ENCODE data around the gene CDH18.

Gene CDH18

DNA sequence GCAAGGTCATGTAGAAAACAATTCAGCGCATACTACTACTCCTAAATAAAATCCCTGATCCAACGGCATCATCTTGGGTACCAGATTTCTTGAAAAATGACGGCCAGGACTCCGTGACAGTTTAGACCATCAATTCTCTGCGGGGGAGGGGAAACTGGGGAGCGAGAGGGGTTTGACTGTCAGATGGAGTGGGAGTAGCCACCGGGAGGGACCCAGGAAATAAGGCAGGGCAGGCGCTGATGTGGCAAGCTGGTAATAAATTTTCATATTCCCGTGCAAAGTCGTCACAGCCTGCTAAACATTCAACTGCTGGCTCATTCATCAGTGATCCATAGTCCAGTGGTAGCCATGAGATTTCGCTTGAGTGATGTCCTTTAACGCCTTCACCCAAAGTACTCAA, 457 bp upstream of the CDH18 start:
- Histone ChIP-seq H3K27me3 (ENCODE audit: control insufficient read depth, insufficient read depth, low read length) (peaks cover 7% of the 10 kb centered on the region), H3K4me1 (ENCODE audit: control insufficient read depth, insufficient read depth, low read length) (no peaks in the 10 kb centered on the region), H3K4me3 (ENCODE audit: low read length) (peak overlapping the region; percentile 68), H3K9me3 (replicated peaks; ENCODE audit: low read length) (no peaks in the 10 kb centered on the region), H3K36me3 (ENCODE audit: insufficient read depth, low read length) (no peaks in the 10 kb centered on the region), H3K4me2 (ENCODE audit: low read length) (peak overlapping the region; percentile 90), H3K9ac (ENCODE audit: low read depth, low read length) (no peak overlapping the region)

DNA sequence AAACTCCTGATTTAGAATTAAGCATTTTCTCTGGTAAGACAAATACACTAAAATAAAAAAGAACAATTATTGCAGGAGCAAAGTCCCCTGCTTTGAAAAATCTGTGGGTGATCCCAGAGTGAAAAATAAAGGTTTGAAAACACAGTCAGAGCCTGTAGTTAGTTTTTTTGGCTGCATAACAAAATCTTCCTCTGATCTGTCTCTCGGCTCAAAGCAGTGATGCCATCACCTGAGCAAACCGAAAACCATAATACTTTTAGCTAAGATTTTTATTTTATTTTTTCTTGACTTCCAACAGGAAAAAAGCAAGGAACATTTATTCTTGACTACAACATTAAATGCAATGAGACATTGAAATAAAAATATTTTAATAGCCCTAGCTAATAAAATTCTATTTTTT, 1.2 kb downstream of the CDH18 start:
- Histone ChIP-seq H3K9ac (ENCODE audit: low read depth, low read length) (no peak overlapping the region), H3K9me3 (replicated peaks; ENCODE audit: low read length) (no peaks in the 10 kb centered on the region), H3K36me3 (ENCODE audit: insufficient read depth, low read length) (no peaks in the 10 kb centered on the region), H3K4me2 (ENCODE audit: low read length) (peak overlapping the region; percentile 90), H3K4me3 (ENCODE audit: low read length) (no peak overlapping the region), H3K27me3 (ENCODE audit: control insufficient read depth, insufficient read depth, low read length) (peaks cover 7% of the 10 kb centered on the region), H3K4me1 (ENCODE audit: control insufficient read depth, insufficient read depth, low read length) (no peaks in the 10 kb centered on the region)

DNA sequence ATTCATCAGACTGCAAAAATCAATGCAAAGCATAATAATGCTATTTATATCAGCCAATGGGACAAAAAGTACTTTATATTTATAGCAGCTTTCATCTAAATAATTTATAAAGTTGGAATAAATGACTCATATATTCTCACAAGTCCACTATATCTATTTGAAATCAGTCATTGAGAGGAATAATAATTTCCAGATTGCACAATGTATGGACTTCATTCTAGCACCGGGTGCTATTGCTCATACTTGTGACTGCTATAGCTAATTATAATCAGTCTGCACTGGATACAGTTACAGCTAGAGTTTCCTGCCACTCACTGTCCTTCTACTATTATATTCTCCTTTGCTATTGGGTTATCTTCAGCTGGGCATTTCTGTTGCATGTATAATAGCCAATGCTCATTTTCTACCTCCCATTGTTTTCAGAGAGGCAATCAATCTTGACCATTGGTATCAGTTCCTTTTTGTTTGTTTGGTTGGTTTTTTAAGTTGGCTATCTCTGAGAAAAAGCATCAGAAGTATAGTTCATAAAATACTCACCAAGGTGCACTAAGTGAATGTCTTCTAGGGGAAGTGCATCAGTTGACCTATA, 1.9 kb downstream of the CDH18 start:
- H3K36me3 ChIP-seq (ENCODE audit: insufficient read depth, low read length), result no peaks in the 10 kb centered on the region
- no peak overlapping the region for H3K9ac ChIP-seq (ENCODE audit: low read depth, low read length)
- H3K4me1 ChIP-seq (ENCODE audit: control insufficient read depth, insufficient read depth, low read length), result no peaks in the 10 kb centered on the region
- no peak overlapping the region for H3K4me2 ChIP-seq (ENCODE audit: low read length)
- no peak overlapping the region for H3K4me3 ChIP-seq (ENCODE audit: low read length)
- peaks cover 7% of the 10 kb centered on the region for H3K27me3 ChIP-seq (ENCODE audit: control insufficient read depth, insufficient read depth, low read length)
- no peaks in the 10 kb centered on the region for H3K9me3 ChIP-seq (replicated peaks; ENCODE audit: low read length)

DNA sequence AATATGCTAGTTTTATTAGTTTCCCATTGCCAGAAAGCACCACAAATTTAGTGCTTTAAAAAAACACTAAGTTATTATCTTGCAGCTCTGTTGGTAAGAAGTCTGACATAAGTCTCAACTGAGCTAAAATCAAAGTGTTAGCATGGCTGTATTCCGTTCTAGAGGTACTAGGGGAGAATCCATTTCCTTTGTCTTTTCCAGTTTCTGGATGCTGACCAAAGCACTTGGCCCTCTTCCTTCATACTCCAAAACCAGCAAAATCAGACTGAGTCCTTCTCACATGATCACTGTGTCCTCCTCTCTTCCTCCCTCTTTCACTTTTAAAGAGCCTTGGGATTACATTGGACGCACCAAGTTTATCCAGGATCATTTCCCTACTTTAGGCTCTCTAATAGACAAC, 9.5 kb downstream of the CDH18 start:
- no peaks in the 10 kb centered on the region for H3K27me3 ChIP-seq (ENCODE audit: control insufficient read depth, insufficient read depth, low read length)
- no peaks in the 10 kb centered on the region for H3K4me1 ChIP-seq (ENCODE audit: control insufficient read depth, insufficient read depth, low read length)
- no peaks in the 10 kb centered on the region for H3K36me3 ChIP-seq (ENCODE audit: insufficient read depth, low read length)
- H3K4me2 ChIP-seq (ENCODE audit: low read length), result no peak overlapping the region
- no peak overlapping the region for H3K4me3 ChIP-seq (ENCODE audit: low read length)
- H3K9me3 ChIP-seq (replicated peaks; ENCODE audit: low read length), result no peaks in the 10 kb centered on the region
- H3K9ac ChIP-seq (ENCODE audit: low read depth, low read length), result no peak overlapping the region

DNA sequence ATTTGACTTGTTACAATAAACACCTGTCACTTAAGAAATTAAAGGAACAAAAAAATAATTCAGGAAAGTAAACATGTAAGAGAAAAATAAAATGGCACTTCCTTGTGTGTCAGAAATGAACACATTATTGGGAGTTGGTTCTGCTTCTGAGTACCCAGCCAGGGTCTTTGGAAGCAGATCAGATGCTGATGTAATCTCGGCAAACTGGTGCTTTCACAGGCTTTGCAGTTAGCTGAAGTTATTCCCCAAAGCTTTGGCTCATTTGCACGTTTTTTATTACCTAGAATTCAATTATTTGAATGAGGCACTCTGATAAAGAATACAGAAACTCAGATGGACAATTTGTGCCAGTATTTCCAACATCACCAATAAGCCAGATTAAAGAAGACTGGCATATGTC, 10.9 kb downstream of the CDH18 start:
- no peak overlapping the region for H3K9ac ChIP-seq (ENCODE audit: low read depth, low read length)
- H3K27me3 ChIP-seq (ENCODE audit: control insufficient read depth, insufficient read depth, low read length), result no peaks in the 10 kb centered on the region
- no peak overlapping the region for H3K4me2 ChIP-seq (ENCODE audit: low read length)
- no peaks in the 10 kb centered on the region for H3K4me1 ChIP-seq (ENCODE audit: control insufficient read depth, insufficient read depth, low read length)
- no peaks in the 10 kb centered on the region for H3K36me3 ChIP-seq (ENCODE audit: insufficient read depth, low read length)
- H3K9me3 ChIP-seq (replicated peaks; ENCODE audit: low read length), result no peaks in the 10 kb centered on the region
- no peak overlapping the region for H3K4me3 ChIP-seq (ENCODE audit: low read length)

DNA sequence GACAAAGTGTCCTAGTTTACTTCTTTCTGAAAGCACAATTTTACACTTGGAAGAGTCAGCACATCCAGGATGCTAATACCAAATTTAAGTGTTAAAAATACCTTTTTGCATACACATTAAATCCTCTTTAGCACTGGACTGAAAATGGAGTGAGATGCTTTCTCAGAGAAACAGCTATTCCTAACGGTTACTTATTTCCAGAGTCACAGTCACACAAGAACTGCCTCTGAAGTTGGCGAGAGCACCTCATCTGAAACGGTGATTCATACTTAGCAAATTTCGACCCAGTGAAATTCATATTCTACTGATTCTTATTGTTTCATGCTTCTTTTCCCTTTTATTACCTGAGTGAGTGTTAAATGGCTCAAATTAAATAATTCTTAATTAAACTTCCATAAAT, 12.2 kb downstream of the CDH18 start:
- Histone ChIP-seq H3K9me3 (replicated peaks; ENCODE audit: low read length) (no peaks in the 10 kb centered on the region), H3K36me3 (ENCODE audit: insufficient read depth, low read length) (no peaks in the 10 kb centered on the region), H3K4me1 (ENCODE audit: control insufficient read depth, insufficient read depth, low read length) (no peaks in the 10 kb centered on the region), H3K4me2 (ENCODE audit: low read length) (no peak overlapping the region), H3K4me3 (ENCODE audit: low read length) (no peak overlapping the region), H3K27me3 (ENCODE audit: control insufficient read depth, insufficient read depth, low read length) (no peaks in the 10 kb centered on the region), H3K9ac (ENCODE audit: low read depth, low read length) (no peak overlapping the region)

DNA sequence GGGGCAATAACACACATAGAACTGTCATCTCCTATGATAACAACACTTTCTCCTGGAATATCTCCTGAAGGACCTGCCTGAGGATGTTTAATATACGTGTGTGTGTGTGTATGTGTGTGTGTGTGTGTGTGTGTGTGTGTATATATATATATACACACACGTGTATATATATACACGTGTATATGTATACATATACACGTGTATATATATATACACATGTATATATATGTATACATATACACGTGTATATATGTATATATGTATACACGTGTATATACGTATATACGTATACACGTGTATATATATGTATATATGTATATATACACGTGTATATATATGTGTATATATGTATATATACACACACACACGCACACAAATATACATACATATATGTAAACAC, 27.5 kb downstream of the CDH18 start:
- Histone ChIP-seq H3K27me3 (ENCODE audit: control insufficient read depth, insufficient read depth, low read length) (no peaks in the 10 kb centered on the region), H3K4me3 (ENCODE audit: low read length) (no peak overlapping the region), H3K9ac (ENCODE audit: low read depth, low read length) (no peak overlapping the region), H3K36me3 (ENCODE audit: insufficient read depth, low read length) (no peaks in the 10 kb centered on the region), H3K4me2 (ENCODE audit: low read length) (no peak overlapping the region), H3K9me3 (replicated peaks; ENCODE audit: low read length) (no peaks in the 10 kb centered on the region), H3K4me1 (ENCODE audit: control insufficient read depth, insufficient read depth, low read length) (no peaks in the 10 kb centered on the region)

DNA sequence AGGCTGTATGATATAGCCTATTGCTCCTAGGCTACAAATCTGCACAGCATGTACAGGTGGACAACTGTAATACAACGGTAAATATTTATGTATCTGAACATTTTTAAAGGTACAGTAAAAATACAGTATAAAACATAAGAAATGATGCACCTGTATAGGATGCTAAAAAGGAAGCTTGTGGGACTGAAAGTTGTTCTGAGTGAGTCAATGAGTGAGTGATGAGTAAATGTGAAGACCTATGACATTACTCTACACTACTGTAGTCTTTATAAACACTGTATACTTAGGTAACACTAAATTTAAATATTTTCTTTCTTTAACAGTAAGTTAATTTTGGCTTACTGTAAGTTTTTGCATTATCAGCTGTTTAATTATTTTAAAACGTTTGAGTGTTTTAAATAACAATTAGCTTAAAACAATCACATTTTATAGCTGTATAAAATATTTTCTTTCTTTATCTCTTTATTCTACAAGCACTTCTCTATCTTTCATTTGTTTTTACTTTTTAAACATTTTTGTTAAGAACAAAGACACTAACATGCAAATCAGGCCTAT, 28.1 kb downstream of the CDH18 start:
- Histone ChIP-seq H3K36me3 (ENCODE audit: insufficient read depth, low read length) (no peaks in the 10 kb centered on the region), H3K27me3 (ENCODE audit: control insufficient read depth, insufficient read depth, low read length) (no peaks in the 10 kb centered on the region), H3K4me3 (ENCODE audit: low read length) (no peak overlapping the region), H3K4me2 (ENCODE audit: low read length) (no peak overlapping the region), H3K9me3 (replicated peaks; ENCODE audit: low read length) (no peaks in the 10 kb centered on the region), H3K4me1 (ENCODE audit: control insufficient read depth, insufficient read depth, low read length) (no peaks in the 10 kb centered on the region), H3K9ac (ENCODE audit: low read depth, low read length) (no peak overlapping the region)

DNA sequence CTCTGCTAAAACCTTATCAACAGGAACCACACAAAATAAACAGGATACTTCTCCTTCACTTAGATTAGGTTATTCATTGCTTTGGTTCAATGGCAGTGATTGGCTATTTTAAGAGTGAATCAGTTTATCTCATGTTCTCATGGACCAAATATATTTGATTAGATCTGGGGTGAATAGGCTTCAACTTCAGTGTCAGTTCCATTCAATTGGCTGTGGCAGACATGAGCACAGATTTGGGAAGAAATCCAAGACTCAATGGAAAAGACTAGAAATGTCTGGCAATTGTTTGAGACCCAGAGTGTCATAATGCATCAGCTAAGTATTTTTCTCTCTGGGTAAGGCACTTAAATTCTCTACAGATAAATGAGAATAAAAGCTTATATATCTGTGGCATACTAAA, 37.1 kb downstream of the CDH18 start:
- Histone ChIP-seq H3K27me3 (ENCODE audit: control insufficient read depth, insufficient read depth, low read length) (no peaks in the 10 kb centered on the region), H3K36me3 (ENCODE audit: insufficient read depth, low read length) (no peaks in the 10 kb centered on the region), H3K4me1 (ENCODE audit: control insufficient read depth, insufficient read depth, low read length) (no peaks in the 10 kb centered on the region), H3K4me3 (ENCODE audit: low read length) (no peak overlapping the region), H3K9ac (ENCODE audit: low read depth, low read length) (no peak overlapping the region), H3K9me3 (replicated peaks; ENCODE audit: low read length) (no peaks in the 10 kb centered on the region), H3K4me2 (ENCODE audit: low read length) (no peak overlapping the region)

DNA sequence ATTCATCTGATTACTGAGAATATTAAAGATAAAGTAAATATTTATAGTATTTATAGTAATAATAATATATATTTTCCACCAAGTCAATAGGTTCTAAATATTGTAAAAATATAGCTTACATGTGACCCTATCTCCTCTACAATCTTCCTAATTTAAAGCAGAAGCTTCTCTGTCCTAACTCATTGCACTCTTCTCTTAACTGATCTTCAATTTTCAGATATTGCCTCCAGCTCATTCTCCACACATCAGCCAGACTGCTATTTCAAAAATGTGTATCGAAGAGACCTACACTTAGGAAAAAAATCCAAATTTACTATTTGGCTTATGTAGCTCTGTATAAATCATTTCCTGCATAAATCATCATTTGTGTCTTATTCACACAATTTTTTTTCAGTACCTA, 47.8 kb downstream of the CDH18 start:
- Histone ChIP-seq H3K4me1 (ENCODE audit: control insufficient read depth, insufficient read depth, low read length) (no peaks in the 10 kb centered on the region), H3K9me3 (replicated peaks; ENCODE audit: low read length) (no peaks in the 10 kb centered on the region), H3K9ac (ENCODE audit: low read depth, low read length) (no peak overlapping the region), H3K4me3 (ENCODE audit: low read length) (no peak overlapping the region), H3K27me3 (ENCODE audit: control insufficient read depth, insufficient read depth, low read length) (no peaks in the 10 kb centered on the region), H3K36me3 (ENCODE audit: insufficient read depth, low read length) (no peaks in the 10 kb centered on the region), H3K4me2 (ENCODE audit: low read length) (no peak overlapping the region)

DNA sequence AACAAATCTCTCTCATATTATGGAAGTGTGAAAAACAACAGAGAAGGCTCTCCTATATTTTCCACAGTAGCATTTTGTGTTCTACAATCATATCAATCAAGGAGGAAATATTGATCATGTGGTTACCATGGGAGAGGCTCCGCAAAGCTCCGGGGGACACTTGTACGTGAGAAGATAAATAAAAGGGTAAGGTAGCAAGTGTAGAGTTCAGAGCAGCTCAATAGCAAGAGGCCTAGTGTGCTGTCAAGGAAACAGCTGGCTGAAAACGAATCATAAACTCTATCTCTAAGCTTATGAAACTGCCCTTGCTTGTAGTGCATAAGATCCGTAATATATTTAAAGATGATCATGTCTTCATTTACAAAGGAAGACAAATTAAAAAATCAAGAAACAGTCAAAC, 57.5 kb downstream of the CDH18 start:
- Histone ChIP-seq H3K36me3 (ENCODE audit: insufficient read depth, low read length) (no peaks in the 10 kb centered on the region), H3K9me3 (replicated peaks; ENCODE audit: low read length) (no peaks in the 10 kb centered on the region), H3K27me3 (ENCODE audit: control insufficient read depth, insufficient read depth, low read length) (no peaks in the 10 kb centered on the region), H3K4me3 (ENCODE audit: low read length) (no peak overlapping the region), H3K4me1 (ENCODE audit: control insufficient read depth, insufficient read depth, low read length) (peaks cover 16% of the 10 kb centered on the region), H3K4me2 (ENCODE audit: low read length) (no peak overlapping the region), H3K9ac (ENCODE audit: low read depth, low read length) (no peak overlapping the region)

DNA sequence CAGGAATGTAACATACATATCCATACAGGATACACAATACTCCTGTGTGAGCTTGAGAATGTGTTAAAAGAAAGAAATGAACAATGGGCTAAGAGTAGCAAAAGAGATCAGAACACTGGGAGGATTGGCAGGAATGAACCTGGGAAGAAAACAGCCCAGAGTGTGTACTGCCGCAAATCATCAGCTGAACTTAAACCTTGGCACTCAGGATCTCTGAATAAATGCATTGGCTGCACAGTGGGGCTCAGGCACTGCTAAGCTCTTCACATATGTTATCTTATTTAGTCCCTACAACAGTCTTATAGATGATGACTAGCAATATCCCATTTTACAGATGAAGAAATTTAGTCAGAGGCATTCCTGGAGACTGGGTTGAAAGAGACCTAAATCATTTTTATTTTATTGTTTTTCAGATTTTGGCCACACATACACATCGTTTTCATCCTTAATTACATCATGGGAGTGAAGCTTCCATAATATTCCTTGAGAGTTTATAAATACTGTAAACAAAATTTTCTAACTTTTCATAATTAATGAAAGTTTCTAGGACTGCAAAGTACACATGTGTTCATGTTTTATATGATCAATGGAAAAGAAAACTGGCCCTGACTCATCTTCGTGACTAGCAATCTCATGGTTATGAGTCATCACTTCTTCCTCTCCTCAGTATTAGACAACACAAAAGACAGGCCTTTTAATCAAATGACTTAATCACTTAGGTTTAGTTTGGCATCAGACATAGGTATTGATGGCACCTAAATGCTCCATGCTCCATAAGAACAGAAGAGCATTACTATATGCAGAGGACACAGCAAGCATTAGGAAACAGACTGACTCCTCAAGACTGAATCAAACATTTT, 59.2 kb downstream of the CDH18 start:
- H3K36me3 ChIP-seq (ENCODE audit: insufficient read depth, low read length), result no peaks in the 10 kb centered on the region

More for the DNA sequence above, 59.2 kb downstream of the CDH18 start:
- H3K4me3 ChIP-seq (ENCODE audit: low read length), result no peak overlapping the region
- no peak overlapping the region for H3K4me2 ChIP-seq (ENCODE audit: low read length)
- no peak overlapping the region for H3K9ac ChIP-seq (ENCODE audit: low read depth, low read length)
- no peaks in the 10 kb centered on the region for H3K9me3 ChIP-seq (replicated peaks; ENCODE audit: low read length)
- no peaks in the 10 kb centered on the region for H3K27me3 ChIP-seq (ENCODE audit: control insufficient read depth, insufficient read depth, low read length)
- H3K4me1 ChIP-seq (ENCODE audit: control insufficient read depth, insufficient read depth, low read length), result peaks cover 20% of the 10 kb centered on the region

Data from skeletal muscle satellite cell (primary cell).